T-helper 2 cell treated with Interferon-gamma antibody and Interleukin-4, amounts not matched to agents 5 μg/mL and 100 μg/mL, for 36 hours (primary cell): ENCODE measurements around the gene NDUFAB1.
"Not testable (repeated sequence)": the region's sequence is repeated elsewhere in the genome, so short reads cannot be mapped to it uniquely, and the experiment has no call there.

Experiments
- DNase-seq: peaks from one replicate; pipeline ENCODE4 v3.0.0; 2021; ENCODE audit warnings: low spot score
- H3K27ac Mint-ChIP-seq: one replicate; pipeline ENCODE4 v1.8.0; 2021; ENCODE audit warnings: mild to moderate bottlenecking, mixed read lengths
- H3K27me3 Mint-ChIP-seq: one replicate; pipeline ENCODE4 v1.8.0; 2021; ENCODE audit warnings: low read depth, mixed read lengths
- H3K36me3 Mint-ChIP-seq: one replicate; pipeline ENCODE4 v1.8.0; 2021; ENCODE audit warnings: low read depth, mixed read lengths
- H3K4me1 Mint-ChIP-seq: one replicate; pipeline ENCODE4 v1.8.0; 2021; ENCODE audit warnings: low read depth, mixed read lengths
- H3K4me3 Mint-ChIP-seq: one replicate; pipeline ENCODE4 v1.8.0; 2022; ENCODE audit warnings: mild to moderate bottlenecking, moderate library complexity, mixed read lengths
- H3K9me3 Mint-ChIP-seq: one replicate; pipeline ENCODE4 v1.8.0; 2021; ENCODE audit warnings: mixed read lengths

Gene NDUFAB1

GRCh38 chr16:23595951-23596720 lies at the start of gene NDUFAB1:
Gene NDUFAB1 (minus strand): TSS chr16:23596316. CDS start chr16:23596290, 26 bp downstream.
- Mint-ChIP-seq H3K27me3 (no peaks in the 10 kb centered on the region), H3K4me1 (peaks cover 14% of the 10 kb centered on the region), H3K4me3 (peak within 1 kb of the TSS; percentile 86), H3K27ac (peak within 1 kb of the TSS; percentile 87), H3K9me3 (no peaks in the 10 kb centered on the region), H3K36me3 (peaks cover 17% of the 10 kb centered on the region)
- DNase-seq: peak; percentile 94

- no peaks in the 10 kb centered on the region for H3K27me3 Mint-ChIP-seq
- H3K4me1 Mint-ChIP-seq: peaks cover 29% of the 10 kb centered on the region
- H3K9me3 Mint-ChIP-seq: no peaks in the 10 kb centered on the region
- peaks cover 41% of the 10 kb centered on the region for H3K36me3 Mint-ChIP-seq
- no peak for DNase-seq
- peak overlapping the region; percentile 97 for H3K27ac Mint-ChIP-seq
- peak overlapping the region; percentile 99 for H3K4me3 Mint-ChIP-seq
These were observed 46.2 kb upstream of the NDUFAB1 start for GRCh38 chr16:23642246-23642774.

- Mint-ChIP-seq H3K36me3 (peaks cover 35% of the 10 kb centered on the region), H3K27ac (peak within 1 kb of the TSS; percentile 97), H3K4me3 (peak within 1 kb of the TSS; percentile 99), H3K27me3 (no peaks in the 10 kb centered on the region), H3K4me1 (peaks cover 24% of the 10 kb centered on the region), H3K9me3 (no peaks in the 10 kb centered on the region)
- peak; percentile 94 for DNase-seq
These were observed 45.0 kb upstream of the NDUFAB1 start, which contains the start of the genes DCTN5 and PALB2 for GRCh38 chr16:23640931-23641765. Gene DCTN5 (plus strand): TSS chr16:23641466. CDS start chr16:23641543, 77 bp downstream. Gene PALB2 (minus strand): TSS chr16:23641310. CDS start chr16:23641157, 153 bp downstream.

GRCh38 chr16:23640615-23640930 lies 44.5 kb upstream of the NDUFAB1 start:
- Mint-ChIP-seq H3K9me3 (no peaks in the 10 kb centered on the region), H3K27me3 (no peaks in the 10 kb centered on the region), H3K4me1 (peaks cover 20% of the 10 kb centered on the region), H3K4me3 (peak overlapping the region; percentile 99), H3K27ac (peak overlapping the region; percentile 97), H3K36me3 (peaks cover 33% of the 10 kb centered on the region)
- DNase-seq: no peak

- H3K4me3 Mint-ChIP-seq: no peak overlapping the region
- H3K9me3 Mint-ChIP-seq: no peaks in the 10 kb centered on the region
- no peak overlapping the region for H3K27ac Mint-ChIP-seq
- no peaks in the 10 kb centered on the region for H3K27me3 Mint-ChIP-seq
- no peak for DNase-seq
- H3K4me1 Mint-ChIP-seq: peaks cover 10% of the 10 kb centered on the region
- H3K36me3 Mint-ChIP-seq: peaks cover 27% of the 10 kb centered on the region
These were observed 39.8 kb upstream of the NDUFAB1 start for GRCh38 chr16:23635958-23636357.

- peaks cover 6% of the 10 kb centered on the region for H3K4me1 Mint-ChIP-seq
- H3K27ac Mint-ChIP-seq: no peak overlapping the region
- H3K9me3 Mint-ChIP-seq: no peaks in the 10 kb centered on the region
- no peak overlapping the region for H3K4me3 Mint-ChIP-seq
- H3K27me3 Mint-ChIP-seq: no peaks in the 10 kb centered on the region
- H3K36me3 Mint-ChIP-seq: peaks cover 28% of the 10 kb centered on the region
- no peak for DNase-seq
These were observed 38.4 kb upstream of the NDUFAB1 start for GRCh38 chr16:23634461-23635036.

- H3K4me3 Mint-ChIP-seq, H3K27ac Mint-ChIP-seq: not testable (repeated sequence)
- peaks cover 31% of the 10 kb centered on the region for H3K36me3 Mint-ChIP-seq
These were observed 35.8 kb upstream of the NDUFAB1 start for GRCh38 chr16:23631874-23632273.

GRCh38 chr16:23629516-23629915 lies 33.4 kb upstream of the NDUFAB1 start:
- Mint-ChIP-seq H3K4me1 (no peaks in the 10 kb centered on the region), H3K4me3 (no peak overlapping the region), H3K36me3 (peaks cover 31% of the 10 kb centered on the region), H3K27ac (no peak overlapping the region), H3K27me3 (no peaks in the 10 kb centered on the region), H3K9me3 (no peaks in the 10 kb centered on the region)
- no peak for DNase-seq

More at GRCh38 chr16:23631874-23632273, 35.8 kb upstream of the NDUFAB1 start:
- not testable (repeated sequence) for H3K9me3 Mint-ChIP-seq, DNase-seq, H3K27me3 Mint-ChIP-seq, H3K4me1 Mint-ChIP-seq

- Mint-ChIP-seq H3K9me3 (no peaks in the 10 kb centered on the region), H3K27me3 (no peaks in the 10 kb centered on the region), H3K36me3 (peaks cover 46% of the 10 kb centered on the region), H3K4me3 (no peak overlapping the region), H3K27ac (no peak overlapping the region), H3K4me1 (no peaks in the 10 kb centered on the region)
- DNase-seq: no peak
These were observed 28.0 kb upstream of the NDUFAB1 start for GRCh38 chr16:23624092-23624491.

- no peak for DNase-seq
- Mint-ChIP-seq H3K4me3 (no peak overlapping the region), H3K27ac (no peak overlapping the region), H3K36me3 (peaks cover 28% of the 10 kb centered on the region), H3K4me1 (no peaks in the 10 kb centered on the region), H3K9me3 (no peaks in the 10 kb centered on the region), H3K27me3 (no peaks in the 10 kb centered on the region)
These were observed 19.7 kb upstream of the NDUFAB1 start for GRCh38 chr16:23615805-23616204.

GRCh38 chr16:23611936-23612335 lies 15.8 kb upstream of the NDUFAB1 start:
- H3K27me3 Mint-ChIP-seq: no peaks in the 10 kb centered on the region
- peaks cover 18% of the 10 kb centered on the region for H3K36me3 Mint-ChIP-seq
- DNase-seq: no peak
- no peaks in the 10 kb centered on the region for H3K9me3 Mint-ChIP-seq
- H3K4me3 Mint-ChIP-seq: no peak overlapping the region
- no peak overlapping the region for H3K27ac Mint-ChIP-seq
- H3K4me1 Mint-ChIP-seq: no peaks in the 10 kb centered on the region

- not testable (repeated sequence) for H3K27ac Mint-ChIP-seq, H3K4me1 Mint-ChIP-seq, DNase-seq, H3K4me3 Mint-ChIP-seq, H3K27me3 Mint-ChIP-seq, H3K9me3 Mint-ChIP-seq
- peaks cover 13% of the 10 kb centered on the region for H3K36me3 Mint-ChIP-seq
These were observed 14.8 kb upstream of the NDUFAB1 start for GRCh38 chr16:23610905-23611304.

- Mint-ChIP-seq H3K9me3 (no peaks in the 10 kb centered on the region), H3K27me3 (no peaks in the 10 kb centered on the region), H3K4me3 (no peak overlapping the region), H3K27ac (no peak overlapping the region), H3K4me1 (no peaks in the 10 kb centered on the region), H3K36me3 (peaks cover 11% of the 10 kb centered on the region)
- DNase-seq: no peak
These were observed 13.8 kb upstream of the NDUFAB1 start for GRCh38 chr16:23609929-23610328.

GRCh38 chr16:23608194-23608593 lies 12.1 kb upstream of the NDUFAB1 start:
- Mint-ChIP-seq H3K9me3 (no peaks in the 10 kb centered on the region), H3K27ac (no peak overlapping the region), H3K4me1 (no peaks in the 10 kb centered on the region), H3K36me3 (peaks cover 16% of the 10 kb centered on the region), H3K4me3 (no peak overlapping the region), H3K27me3 (no peaks in the 10 kb centered on the region)
- no peak for DNase-seq
